Stimulated activated CD8-positive, alpha-beta memory T cell treated with anti-CD3 and anti-CD28 coated beads, Interleukin-4, amount 100 ng/mL, for 1 hour (primary cell): Measurements from ENCODE around the gene RANBP10.
"Not testable (repeated sequence)": the region's sequence is repeated elsewhere in the genome, so short reads cannot be mapped to it uniquely, and the experiment has no call there.

Experiments used
- DNase-seq, 2 donors: peaks; one replicate each; pipeline ENCODE4 v3.0.0-alpha.2; 2020; ENCODE audit warnings: low read depth in 2 of 2, low spot score in 1 of 2

The RANBP10 gene

DNA sequence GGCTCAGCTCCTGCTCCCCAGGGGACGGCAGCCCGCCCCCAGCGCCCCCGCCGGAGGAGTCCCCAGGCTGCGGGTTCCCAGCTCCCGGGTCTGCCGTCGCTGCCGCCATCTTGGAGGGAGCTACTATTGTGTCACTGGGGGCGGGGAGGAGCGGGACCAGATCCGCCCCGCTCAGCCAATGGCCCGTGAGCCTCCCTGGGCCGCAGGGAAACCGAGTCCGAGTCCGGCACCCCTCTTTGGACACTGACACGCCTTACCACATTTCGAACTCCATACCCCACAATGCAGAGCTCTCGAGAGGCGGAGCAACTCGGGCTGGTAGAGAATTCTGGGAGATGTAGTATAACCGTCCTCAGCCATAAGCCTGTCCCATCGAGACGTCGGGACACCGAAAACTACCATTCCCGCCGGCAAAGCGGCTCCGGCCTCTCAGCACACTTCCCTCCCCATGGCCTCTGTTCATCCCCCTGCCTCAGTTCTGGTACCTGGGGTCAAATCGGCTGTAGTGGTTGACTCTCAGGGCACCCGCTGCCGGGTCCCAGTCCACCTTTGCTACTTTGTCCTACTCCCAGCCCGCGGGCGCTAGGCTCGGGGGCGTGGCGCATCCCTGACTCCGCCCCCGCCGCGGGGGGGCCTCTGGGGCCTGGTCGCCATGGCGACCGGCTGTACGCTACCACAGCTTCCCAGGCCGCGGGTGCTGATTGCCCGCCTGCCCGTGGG is at the start of gene RANBP10, which contains the start of gene TSNAXIP1:
Gene RANBP10, minus strand, starts transcription at position 133 of the 720 bp plus-strand sequence. Its CDS starts 24 bp downstream, at position 109.
Gene TSNAXIP1, plus strand, starts transcription at position 462 of the 720 bp plus-strand sequence. CDS start 261 bp downstream, outside the sequence.
- DNase-seq = peak; percentile 78 to 91

DNA sequence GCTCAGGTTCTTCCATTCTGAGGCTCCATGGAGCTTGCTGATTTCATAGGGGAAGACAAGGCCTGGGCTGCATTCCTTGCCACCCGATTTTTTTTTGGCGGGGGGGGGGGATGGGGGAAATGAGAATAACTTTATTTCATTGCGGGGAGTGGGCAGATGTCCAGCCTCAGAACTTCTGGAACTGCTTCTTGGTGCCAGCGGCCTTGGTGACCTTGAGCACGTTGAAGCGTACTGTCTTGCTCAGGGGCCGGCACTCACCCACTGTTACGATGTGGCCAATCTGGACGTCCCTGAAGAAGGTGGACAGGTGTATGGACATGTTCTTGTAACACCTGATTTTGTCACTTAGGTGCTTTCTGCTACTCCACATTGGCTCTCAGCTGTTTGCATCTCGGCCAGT is 49.4 kb upstream of the RANBP10 start:
- DNase-seq = no peak

DNA sequence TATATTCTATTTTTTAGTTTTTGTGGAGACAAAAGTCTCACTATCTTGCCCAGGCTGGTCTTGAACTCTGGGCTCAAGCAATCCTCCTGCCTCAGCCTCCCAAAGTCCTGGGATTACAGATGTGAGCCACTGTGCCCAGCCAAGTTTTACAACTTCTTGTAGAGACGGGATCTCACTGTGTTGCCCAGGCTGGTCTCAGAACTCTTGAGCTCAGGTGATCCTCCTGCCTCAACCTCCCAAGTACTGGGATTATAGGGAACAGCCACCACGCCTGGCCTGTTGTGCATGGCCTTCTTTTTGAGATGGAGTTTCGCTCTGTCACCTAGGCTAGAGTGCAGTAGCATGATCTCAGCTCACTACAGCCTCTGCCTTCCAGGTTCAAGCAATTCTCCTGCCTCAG is 47.3 kb upstream of the RANBP10 start:
- no peak for DNase-seq

DNA sequence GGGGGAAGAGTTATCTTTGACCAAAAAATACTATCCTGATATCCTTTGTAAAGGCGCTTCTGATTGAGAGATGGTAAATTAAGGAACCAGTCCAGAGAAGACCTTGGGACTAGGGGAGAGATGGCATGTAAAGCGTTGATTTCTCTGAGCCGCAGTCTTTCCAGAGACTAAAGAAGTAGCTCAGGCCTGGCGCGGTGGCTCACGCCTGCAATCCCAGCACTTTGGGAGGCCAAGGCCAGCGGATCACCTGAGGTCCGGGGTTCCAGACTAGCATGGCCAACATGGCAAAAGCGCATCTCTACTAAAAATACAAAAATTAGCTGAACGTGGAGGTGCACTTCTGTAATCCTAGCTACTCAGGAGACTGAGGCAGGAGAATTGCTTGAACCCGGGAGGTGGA is 41.8 kb upstream of the RANBP10 start:
- no peak for DNase-seq

DNA sequence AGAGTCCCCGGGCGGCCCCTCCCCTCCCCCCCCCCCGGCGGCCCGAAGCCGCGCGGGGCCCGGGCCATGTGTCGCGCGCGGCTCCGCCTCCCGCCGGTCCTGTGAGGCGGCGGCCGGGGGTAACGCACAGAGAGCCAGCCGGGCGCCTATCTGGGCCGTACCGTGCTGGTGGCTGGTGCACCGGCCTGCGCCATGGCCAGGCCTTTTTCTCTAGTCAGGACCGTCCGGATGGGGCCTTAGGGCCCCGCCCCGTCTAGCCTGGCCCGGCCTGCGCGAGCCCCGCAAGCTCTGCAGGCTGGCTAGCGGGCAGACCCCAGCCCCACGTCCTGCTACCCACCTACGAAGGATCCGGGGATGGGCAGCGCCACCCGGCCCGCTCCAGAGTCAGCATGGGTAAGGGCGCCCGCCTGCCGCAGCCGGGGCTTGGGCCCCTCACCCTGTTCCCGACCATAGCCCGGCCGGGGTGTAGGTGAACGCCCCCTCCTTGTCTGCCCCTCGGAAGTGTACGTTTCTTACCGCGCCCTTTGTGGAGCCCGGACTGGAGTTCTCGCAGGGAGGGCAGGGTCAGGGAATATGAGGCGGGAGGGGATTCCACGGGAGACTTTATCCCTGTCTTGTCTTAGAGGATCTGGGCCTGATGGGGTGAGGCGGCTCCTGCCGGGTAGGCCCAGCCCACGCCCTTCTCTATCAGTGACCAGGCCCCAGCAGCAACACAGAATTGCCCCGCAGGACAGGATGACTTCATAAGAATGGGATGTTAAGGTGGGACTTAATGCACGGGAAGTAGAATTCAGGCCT is 40.9 kb upstream of the RANBP10 start, which contains the start of gene CENPT:
Gene CENPT, minus strand, starts transcription at position 630 of the 798 bp plus-strand sequence. CDS start 13,834 bp downstream, outside the sequence.
- peak in 1 of 2 donors; percentile 15 for DNase-seq

DNA sequence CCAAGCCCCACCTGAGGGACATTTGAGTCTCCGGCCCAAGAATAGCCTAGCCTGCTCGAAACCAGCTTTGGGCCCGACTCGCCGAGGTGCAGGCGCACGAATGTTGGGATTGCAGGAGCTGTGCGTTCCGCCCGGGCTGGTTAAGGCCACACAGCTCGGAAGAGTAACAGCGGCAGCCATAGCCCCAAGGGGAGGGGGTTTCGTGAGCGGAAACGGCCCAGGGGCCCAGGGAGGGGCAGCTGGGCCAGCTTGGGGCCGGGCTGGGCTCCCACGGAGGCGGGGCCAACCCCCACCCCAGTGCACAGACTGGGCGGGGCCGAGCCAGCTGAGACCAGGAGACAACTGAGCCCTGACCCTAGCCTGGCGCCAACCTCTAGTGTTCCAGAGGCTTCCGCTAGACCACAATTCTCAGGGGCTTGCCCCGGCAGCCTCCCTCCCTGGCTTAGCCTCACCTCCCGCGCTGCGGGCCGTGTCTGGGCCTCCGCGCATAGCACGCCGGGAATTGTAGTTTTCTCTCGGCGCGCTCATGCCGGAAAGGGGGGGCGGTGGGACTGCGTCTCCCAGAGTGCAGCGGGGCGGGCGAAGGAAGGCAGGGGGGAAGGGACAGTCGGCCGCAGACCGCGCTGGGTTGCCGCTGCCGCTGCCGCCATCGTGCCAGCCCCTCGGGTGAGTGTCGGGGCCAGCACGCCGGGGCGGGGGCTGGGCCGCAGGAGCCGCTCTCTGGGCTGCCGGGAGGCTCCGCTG is 40.1 kb upstream of the RANBP10 start, which contains the start of gene NUTF2:
Gene NUTF2, plus strand, starts transcription at position 614 of the 744 bp plus-strand sequence. CDS start 18,198 bp downstream, outside the sequence.
- DNase-seq = peak; percentile 84 to 87

DNA sequence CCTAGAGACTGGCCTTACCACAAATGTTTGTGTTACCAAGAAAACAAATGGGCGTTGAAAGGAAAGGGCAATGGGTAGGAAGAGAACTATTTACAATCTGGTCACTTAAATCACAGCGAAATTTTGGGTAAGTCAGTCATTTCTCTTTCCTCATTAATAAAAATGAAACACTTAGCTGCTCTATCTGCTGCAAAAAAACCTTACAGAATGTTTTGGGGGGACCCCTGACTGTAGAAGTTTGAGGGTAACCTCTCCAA is 39.6 kb upstream of the RANBP10 start:
- DNase-seq = no peak

DNA sequence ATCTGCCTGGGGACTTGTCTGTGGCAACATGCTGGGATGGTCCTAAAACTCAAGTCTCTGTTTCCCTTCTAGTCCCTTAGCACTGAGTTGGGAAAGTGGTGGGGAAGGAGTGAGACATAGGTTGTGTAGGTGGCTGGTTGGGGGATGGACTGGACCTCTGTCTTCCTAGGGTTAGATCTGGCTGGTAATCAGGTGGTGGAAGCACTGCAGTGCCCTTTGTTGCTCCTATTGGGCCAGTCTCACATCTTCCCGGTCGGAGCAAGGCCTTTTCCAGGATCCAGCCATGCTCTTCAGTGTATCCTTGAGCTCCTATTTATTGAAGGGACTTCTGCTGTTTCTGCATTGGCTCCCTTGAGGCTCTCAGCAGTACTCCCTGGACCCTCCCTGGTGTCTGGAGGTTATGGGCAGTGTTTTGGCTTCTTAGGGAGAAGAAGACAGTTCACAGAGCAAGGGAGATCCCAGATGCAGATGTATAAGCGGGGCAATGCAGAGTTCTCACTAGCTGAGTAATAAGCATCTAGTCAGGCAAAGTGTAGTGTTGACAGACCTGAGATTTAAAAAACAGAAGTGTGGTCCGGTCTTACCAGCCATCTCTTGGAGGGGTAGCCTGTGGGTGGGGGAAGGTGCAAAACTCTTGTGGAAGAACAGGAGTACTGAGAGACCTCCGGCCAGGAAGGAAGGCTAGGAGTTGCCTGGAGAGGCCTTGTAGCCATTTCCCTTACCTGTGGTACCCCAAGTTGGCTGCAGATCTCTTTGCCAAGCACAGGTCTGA is 39.1 kb upstream of the RANBP10 start:
- DNase-seq = no peak

DNA sequence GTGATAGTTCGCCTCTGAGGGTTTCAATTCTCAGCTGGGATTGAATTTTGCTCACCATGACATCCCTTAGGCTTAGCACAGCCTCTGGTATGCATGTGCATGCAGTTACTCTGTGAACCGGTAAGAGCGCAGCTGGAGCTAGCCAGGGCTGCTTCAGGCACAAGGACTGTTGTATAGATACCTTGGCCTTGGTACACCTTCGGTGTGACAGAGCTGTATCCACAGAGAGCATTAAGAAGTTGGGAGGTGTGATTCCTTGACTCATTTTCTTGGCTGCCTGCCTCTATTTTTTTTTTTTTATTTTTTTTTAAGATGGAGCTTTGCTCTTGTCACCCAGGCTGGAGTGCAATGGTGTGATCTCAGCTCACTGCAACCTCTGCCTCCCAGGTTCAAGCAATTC is 38.1 kb upstream of the RANBP10 start:
- DNase-seq = no peak

DNA sequence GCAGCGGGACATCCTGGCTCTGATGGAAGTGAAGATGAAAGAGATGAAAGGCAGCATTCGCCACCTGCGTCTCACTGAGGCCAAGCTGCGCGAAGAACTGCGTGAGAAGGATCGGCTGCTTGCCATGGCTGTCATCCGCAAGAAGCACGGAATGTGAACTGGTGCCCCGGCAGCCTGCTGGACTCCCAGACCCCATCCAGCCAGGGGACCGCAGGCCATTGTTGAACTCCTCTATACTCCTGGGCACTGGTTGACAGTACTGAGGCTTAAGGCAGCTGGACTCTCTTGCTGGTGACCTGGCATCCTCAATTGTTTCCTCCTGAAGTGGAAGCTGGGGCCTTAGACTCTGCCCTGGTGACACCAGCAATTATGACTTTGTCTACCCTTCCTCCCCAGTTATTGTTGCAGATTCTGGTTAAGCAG is 37.0 kb upstream of the RANBP10 start:
- DNase-seq = no peak

DNA sequence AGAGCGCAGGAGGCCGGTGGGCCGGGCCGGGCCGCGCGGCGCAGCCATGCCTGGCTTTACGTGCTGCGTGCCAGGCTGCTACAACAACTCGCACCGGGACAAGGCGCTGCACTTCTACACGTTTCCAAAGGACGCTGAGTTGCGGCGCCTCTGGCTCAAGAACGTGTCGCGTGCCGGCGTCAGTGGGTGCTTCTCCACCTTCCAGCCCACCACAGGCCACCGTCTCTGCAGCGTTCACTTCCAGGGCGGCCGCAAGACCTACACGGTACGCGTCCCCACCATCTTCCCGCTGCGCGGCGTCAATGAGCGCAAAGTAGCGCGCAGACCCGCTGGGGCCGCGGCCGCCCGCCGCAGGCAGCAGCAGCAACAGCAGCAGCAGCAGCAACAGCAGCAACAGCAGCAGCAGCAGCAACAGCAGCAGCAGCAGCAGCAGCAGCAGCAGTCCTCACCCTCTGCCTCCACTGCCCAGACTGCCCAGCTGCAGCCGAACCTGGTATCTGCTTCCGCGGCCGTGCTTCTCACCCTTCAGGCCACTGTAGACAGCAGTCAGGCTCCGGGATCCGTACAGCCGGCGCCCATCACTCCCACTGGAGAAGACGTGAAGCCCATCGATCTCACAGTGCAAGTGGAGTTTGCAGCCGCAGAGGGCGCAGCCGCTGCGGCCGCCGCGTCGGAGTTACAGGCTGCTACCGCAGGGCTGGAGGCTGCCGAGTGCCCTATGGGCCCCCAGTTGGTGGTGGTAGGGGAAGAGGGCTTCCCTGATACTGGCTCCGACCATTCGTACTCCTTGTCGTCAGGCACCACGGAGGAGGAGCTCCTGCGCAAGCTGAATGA is 36.4 kb upstream of the RANBP10 start:
- peak; percentile 31 to 32 for DNase-seq

DNA sequence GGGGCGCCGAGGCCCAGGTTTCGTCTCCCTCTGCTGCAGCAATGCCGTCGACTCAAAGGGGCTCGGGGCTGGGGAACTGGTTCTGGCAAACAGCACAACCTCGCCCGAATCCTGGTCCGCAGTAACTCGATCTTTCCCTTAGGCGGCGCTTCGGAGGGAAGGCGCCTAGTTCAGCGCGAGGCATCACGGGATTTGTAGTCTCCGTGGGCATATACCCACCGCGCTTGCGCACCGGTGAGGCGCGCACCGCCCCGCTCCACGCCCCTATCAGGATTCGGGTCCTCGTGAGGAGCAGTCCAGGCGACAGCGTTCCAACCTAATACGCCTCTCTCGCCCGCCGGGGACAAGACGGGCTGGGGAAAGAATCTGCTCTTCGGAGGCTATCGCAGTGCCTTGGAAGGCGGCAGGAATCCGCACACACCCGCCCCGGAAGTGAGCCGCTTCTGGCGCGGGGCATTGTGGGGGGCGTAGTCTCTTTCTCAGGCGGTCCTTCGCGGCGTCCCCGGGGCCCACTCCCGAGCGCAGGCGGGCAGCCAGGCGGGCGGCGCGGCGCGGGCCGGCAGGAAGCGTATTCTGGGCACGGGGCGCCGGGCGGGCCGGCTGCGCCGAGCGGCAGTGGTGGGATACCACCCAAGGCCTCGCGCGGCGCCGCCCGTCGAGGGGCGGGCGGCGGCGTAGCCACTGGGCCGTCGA is 35.6 kb upstream of the RANBP10 start, which contains the start of gene THAP11:
Gene THAP11, plus strand, starts transcription at position 505 of the 693 bp plus-strand sequence. CDS start 235 bp downstream, outside the sequence.
- peak; percentile 86 to 88 for DNase-seq

DNA sequence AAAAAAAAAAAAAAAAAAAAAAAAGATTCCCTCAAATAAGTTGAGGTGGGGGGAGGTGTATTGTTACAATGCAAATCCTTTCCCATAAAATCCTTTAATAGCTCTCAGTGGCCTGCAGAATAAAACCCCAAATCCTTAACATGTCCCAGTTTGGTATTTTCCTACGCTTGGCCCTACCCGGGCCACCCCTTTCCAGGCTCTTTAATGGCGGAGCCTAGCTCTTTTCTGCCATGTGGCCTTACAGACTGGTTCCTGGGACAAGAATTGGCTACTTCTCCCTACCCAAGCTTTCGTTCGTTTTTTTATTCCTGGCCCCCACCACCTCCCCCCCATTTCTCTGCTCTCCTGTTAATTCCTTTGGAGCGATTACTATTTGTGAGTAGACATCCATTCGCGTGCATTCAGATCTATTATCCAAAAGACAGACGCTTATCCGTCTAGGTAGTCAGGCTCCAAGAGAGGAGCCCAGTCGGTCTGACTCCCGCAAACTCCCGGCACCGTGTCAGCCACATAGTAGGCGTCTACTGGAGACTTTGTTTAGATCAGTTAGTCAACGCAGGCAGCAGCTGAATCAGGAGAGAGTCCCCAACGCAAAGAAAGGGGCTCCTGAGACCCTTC is 34.9 kb upstream of the RANBP10 start:
- no peak for DNase-seq

DNA sequence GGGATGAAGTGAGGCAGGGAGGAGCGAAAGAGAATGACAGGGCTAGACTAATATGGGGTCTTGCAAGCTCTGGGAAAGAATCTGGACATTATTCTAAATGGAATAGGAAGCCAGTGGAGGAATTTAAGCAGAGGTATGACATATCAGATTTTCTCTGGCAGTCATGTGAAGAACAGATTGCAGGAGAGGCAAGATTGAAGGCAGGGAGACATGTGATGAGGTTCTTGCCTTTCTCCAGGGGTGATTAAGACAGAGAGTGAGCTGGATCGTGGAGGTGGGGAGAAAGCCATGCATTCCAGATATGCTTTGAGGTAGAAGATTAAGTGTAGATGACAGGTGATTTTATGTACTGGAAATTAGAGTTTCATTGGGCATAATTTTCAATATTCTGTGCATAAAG is 31.5 kb upstream of the RANBP10 start:
- DNase-seq = no peak

DNA sequence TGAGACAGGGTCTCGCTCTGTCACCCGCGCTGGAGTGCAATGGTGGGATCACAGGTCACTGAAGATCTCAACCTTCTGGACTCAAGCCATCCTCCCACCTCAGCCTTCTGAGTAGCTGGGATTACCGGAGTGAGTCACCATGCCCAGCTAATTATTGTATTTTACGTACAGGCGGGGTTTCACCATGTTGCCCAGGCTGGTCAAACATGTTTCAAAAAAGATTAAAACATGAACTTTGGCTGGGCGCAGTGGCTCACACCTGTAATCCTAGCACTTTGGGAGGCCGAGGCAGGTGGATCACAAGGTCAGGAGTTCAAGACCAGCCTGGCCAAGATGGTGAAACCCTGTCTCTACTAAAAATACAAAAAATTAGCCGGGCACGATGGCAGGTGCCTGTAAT is 30.8 kb upstream of the RANBP10 start:
- not testable (repeated sequence) for DNase-seq

DNA sequence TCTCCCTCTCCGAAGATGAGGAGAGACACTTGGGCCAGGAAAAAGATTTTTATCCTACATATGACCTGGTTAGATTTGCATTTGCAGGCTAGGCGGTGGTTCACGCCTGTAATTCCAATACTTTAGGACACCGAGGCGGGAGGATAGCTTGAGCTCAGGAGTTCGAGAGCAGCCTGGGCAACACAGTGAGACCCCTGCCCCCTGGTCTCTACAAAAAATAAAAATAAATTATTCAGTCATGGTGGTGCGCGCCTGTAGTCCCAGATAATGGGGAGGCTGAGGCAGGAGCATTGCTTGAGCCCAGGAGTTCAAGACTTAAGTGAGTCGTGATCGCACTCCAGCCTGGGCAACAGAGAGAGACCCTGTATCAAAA is 27.9 kb upstream of the RANBP10 start:
- DNase-seq = no peak

DNA sequence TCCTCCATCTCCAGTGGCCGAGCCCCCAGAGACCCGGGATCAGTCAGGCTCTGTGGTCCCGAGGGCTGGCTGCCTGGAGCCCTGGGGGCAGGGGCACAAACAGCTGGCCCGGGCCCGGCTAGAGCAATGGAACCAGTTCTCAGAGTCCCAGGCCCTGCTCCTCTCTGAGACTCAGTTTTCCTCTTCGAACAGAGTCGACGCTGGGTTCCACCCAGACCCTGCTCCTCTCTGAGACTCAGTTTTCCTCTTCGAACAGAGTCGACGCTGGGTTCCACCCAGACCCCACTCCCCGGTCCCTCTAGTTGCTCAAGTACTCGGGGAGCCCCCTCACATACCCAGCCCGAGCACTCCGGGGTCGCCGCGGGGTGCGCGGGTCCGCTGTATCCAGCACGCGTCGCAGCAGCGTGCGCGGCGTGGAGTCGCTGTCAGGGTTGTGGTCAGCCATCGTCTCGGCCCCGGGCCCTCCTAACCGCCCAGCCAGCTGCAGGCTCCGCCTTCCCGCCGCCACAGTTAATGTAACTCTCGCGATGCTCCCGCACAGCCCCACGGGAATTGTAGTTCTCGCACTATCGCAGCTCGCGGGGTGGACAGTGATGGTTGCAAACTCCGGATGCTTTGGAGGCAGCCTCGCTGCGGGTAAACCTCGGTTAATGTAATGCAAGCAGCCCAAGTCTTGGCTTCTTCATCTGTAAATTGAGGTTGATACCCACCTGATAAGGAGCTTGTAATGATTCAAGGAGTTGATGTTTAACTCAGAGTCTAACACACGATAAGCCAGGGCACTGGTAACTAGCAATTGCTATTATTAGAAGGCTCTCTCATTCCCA is 27.3 kb upstream of the RANBP10 start:
- DNase-seq = peak; percentile 79 to 80

DNA sequence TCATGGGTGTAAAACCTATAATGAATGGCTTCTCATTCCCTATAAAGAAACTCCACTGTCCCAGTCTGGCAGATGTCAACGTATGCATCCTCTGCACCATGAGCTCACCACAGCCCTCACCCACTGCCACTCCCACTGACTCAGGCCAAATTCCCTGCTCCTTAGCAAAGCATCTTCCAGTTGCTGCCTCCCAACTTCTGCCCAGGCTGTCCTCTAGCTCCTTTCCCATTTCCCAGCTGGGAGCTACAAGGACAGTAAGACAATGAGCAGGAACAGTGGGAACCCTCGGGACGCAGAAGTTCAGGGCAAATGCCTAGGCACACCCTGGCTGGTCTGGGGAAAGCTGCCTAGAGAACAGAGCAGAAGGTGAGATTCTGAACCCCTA is 26.7 kb upstream of the RANBP10 start:
- DNase-seq = no peak
